Measurements from ENCODE around the gene LARGE1. TPM values are rescaled to one million over a fixed set of nuclear protein-coding genes. Genes with fewer than 3 reads are reported as not detected.

The LARGE1 gene
- total RNA-seq, 1 donor from 2014 or later = 195 TPM

DNA sequence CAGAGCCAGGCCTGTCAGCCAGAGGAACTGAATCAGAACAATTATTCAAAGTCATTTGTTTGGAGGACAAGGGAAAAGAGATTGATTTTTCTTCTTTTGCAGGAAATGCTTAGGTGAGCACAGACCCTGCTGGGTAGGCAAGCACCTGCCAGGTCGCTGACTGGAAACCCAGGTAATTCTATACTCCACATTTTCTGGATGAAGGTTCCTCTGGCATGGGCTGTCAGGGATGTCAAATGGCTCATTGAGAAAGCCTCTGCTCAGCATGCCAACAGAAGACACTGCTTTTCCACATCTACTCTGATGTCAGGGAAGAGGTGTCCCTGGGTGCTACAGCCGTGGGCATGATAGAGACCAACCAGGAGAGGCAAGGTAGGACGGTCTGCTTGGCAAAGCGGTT is 695.4 kb downstream of the LARGE1 start:
- DNase-seq (ENCODE audit: low spot score, unreplicated experiment) = no peak
- TF ChIP-seq, protein P1, sequence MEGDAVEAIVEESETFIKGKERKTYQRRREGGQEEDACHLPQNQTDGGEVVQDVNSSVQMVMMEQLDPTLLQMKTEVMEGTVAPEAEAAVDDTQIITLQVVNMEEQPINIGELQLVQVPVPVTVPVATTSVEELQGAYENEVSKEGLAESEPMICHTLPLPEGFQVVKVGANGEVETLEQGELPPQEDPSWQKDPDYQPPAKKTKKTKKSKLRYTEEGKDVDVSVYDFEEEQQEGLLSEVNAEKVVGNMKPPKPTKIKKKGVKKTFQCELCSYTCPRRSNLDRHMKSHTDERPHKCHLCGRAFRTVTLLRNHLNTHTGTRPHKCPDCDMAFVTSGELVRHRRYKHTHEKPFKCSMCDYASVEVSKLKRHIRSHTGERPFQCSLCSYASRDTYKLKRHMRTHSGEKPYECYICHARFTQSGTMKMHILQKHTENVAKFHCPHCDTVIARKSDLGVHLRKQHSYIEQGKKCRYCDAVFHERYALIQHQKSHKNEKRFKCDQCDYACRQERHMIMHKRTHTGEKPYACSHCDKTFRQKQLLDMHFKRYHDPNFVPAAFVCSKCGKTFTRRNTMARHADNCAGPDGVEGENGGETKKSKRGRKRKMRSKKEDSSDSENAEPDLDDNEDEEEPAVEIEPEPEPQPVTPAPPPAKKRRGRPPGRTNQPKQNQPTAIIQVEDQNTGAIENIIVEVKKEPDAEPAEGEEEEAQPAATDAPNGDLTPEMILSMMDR (IDR thresholded peaks at IDR 0.05; ENCODE audit: unreplicated experiment) = no peak
- H3K27ac Mint-ChIP-seq = no peak overlapping the region
- peaks cover 8% of the 10 kb centered on the region for H3K27me3 Mint-ChIP-seq
- H3K4me1 Mint-ChIP-seq (ENCODE audit: low read depth) = no peaks in the 10 kb centered on the region
- peaks cover 27% of the 10 kb centered on the region for H3K9me3 Mint-ChIP-seq (ENCODE audit: low read depth)
- no peak overlapping the region for H3K4me3 Mint-ChIP-seq (ENCODE audit: low read depth)
- peaks cover 4% of the 10 kb centered on the region for H3K36me3 Mint-ChIP-seq (ENCODE audit: insufficient read depth)

Small RNA genes within 50 kb of the gene (microRNA-seq; reads per million reads assigned to microRNA genes)
- gene MIR4764 (ENCODE audit: borderline number of aligned reads, unreplicated experiment) = not detected
